H9 (cell line): ENCODE data around the gene PAQR5. TPM values are rescaled to one million over a fixed set of nuclear protein-coding genes. Genes with fewer than 3 reads are reported as not detected.

Experiments used
- DNase-seq: peaks from one replicate; pipeline ENCODE4 v3.0.0-alpha.2; 2017
- H2AFZ ChIP-seq: one replicate; pipeline ENCODE4 v1.6.1; 2013; ENCODE audit warnings: mild to moderate bottlenecking, low read length, control low read depth, moderate library complexity
- H2AK5ac ChIP-seq: 2 replicates; pipeline ENCODE4 v1.6.1; 2013; ENCODE audit warnings: low read length, control low read depth, mixed read lengths; ENCODE audit not compliant: insufficient read length
- H2BK120ac ChIP-seq: one replicate; pipeline ENCODE4 v1.6.1; 2013; ENCODE audit warnings: low read depth, mild to moderate bottlenecking, low read length, control low read depth, inconsistent platforms; ENCODE audit not compliant: poor library complexity, severe bottlenecking
- H2BK12ac ChIP-seq: 2 replicates; pipeline ENCODE4 v1.6.1; 2013; ENCODE audit warnings: low read length, control low read depth, mixed read lengths, low read depth; ENCODE audit not compliant: insufficient read length
- H2BK15ac ChIP-seq: 2 replicates; pipeline ENCODE4 v1.6.1; 2013; ENCODE audit warnings: low read depth, low read length, control low read depth
- H2BK20ac ChIP-seq: one replicate; pipeline ENCODE4 v1.6.1; 2013; ENCODE audit warnings: low read depth, mild to moderate bottlenecking, low read length, control low read depth, inconsistent platforms; ENCODE audit not compliant: poor library complexity, severe bottlenecking
- H2BK5ac ChIP-seq: 2 replicates; pipeline ENCODE4 v1.6.1; 2013; ENCODE audit warnings: low read length, control low read depth, mixed read lengths; ENCODE audit not compliant: insufficient read length
- H3K14ac ChIP-seq: 2 replicates; pipeline ENCODE4 v1.6.1; 2013; ENCODE audit warnings: low read length, control low read depth; ENCODE audit not compliant: insufficient read depth
- H3K18ac ChIP-seq: 2 replicates; pipeline ENCODE4 v1.6.1; 2013; ENCODE audit warnings: low read depth, mild to moderate bottlenecking, mixed read lengths, low read length, control low read depth; ENCODE audit not compliant: insufficient read length
- H3K23ac ChIP-seq: 2 replicates; pipeline ENCODE4 v1.6.1; 2013; ENCODE audit warnings: low read length, control low read depth, mixed read lengths, low read depth; ENCODE audit not compliant: insufficient read length
- H3K23me2 ChIP-seq: 2 replicates; pipeline ENCODE4 v1.6.1; 2013; ENCODE audit warnings: low read depth, mild to moderate bottlenecking, mixed read lengths, low read length, control low read depth; ENCODE audit not compliant: insufficient read length, poor library complexity, severe bottlenecking
- H3K27ac ChIP-seq: 2 replicates; pipeline ENCODE4 v1.5.1; 2013; ENCODE audit warnings: low read length, control low read depth, mixed read lengths, low read depth; ENCODE audit not compliant: insufficient read length
- H3K27me3 ChIP-seq: 2 replicates; pipeline ENCODE4 v1.6.1; 2013; ENCODE audit warnings: low read length, control low read depth, inconsistent platforms; ENCODE audit not compliant: insufficient read depth
- H3K4ac ChIP-seq: 2 replicates; pipeline ENCODE4 v1.6.1; 2013; ENCODE audit warnings: low read depth, mild to moderate bottlenecking, control low read depth, inconsistent platforms, low read length, moderate library complexity
- H3K4me1 ChIP-seq: 2 replicates; pipeline ENCODE4 v1.6.1; 2013; ENCODE audit warnings: low read length, control low read depth, inconsistent platforms; ENCODE audit not compliant: insufficient read depth
- H3K4me2 ChIP-seq: 2 replicates; pipeline ENCODE4 v1.6.1; 2013; ENCODE audit warnings: low read length, control low read depth, mixed read lengths; ENCODE audit not compliant: insufficient read length, insufficient read depth
- H3K56ac ChIP-seq: 2 replicates; pipeline ENCODE4 v1.6.1; 2013; ENCODE audit warnings: low read depth, mild to moderate bottlenecking, mixed read lengths, low read length, control low read depth; ENCODE audit not compliant: insufficient read length
- H3K79me1 ChIP-seq: 2 replicates; pipeline ENCODE4 v1.6.1; 2013; ENCODE audit warnings: low read depth, mild to moderate bottlenecking, moderate library complexity, low read length, control low read depth, inconsistent platforms; ENCODE audit not compliant: insufficient read depth, poor library complexity, severe bottlenecking
- H3K79me2 ChIP-seq: 2 replicates; pipeline ENCODE4 v1.6.1; 2013; ENCODE audit warnings: low read length, control low read depth, inconsistent platforms; ENCODE audit not compliant: insufficient read depth
- H3K9ac ChIP-seq: 2 replicates; pipeline ENCODE4 v1.6.1; 2013; ENCODE audit warnings: low read length, control low read depth, mixed read lengths; ENCODE audit not compliant: insufficient read length; ENCODE audit errors: extremely low read depth
- H3K9me3 ChIP-seq: one replicate; pipeline ENCODE4 v1.6.1; 2013; ENCODE audit warnings: low read depth, low read length, inconsistent platforms; ENCODE audit not compliant: control insufficient read depth
- H3T11ph ChIP-seq: one replicate; pipeline ENCODE4 v1.6.1; 2013; ENCODE audit warnings: mild to moderate bottlenecking, low read length, control low read depth, inconsistent platforms
- H4K20me1 ChIP-seq: one replicate; pipeline ENCODE4 v1.6.1; 2013; ENCODE audit not compliant: control insufficient read depth, insufficient read length, insufficient read depth
- H4K5ac ChIP-seq: 2 replicates; pipeline ENCODE4 v1.6.1; 2013; ENCODE audit warnings: low read depth, mild to moderate bottlenecking, mixed read lengths, low read length, control low read depth; ENCODE audit not compliant: insufficient read length
- H4K8ac ChIP-seq: replicated peaks from 2 replicates; pipeline ENCODE4 v1.6.1; 2013; ENCODE audit warnings: low read length, control low read depth, mixed read lengths, low read depth; ENCODE audit not compliant: insufficient read length
- H4K91ac ChIP-seq: 2 replicates; pipeline ENCODE4 v1.6.1; 2013; ENCODE audit warnings: low read depth, mild to moderate bottlenecking, moderate library complexity, mixed read lengths, low read length, control low read depth; ENCODE audit not compliant: insufficient read length
- H3K27ac Mint-ChIP-seq, 3 experiments: 2 replicates in 2 of 3; 3 replicates in 1 of 3; pipeline ENCODE4 v1.8.0; 2020 to 2021; ENCODE audit warnings: mixed read lengths in 3 of 3, mild to moderate bottlenecking in 1 of 3, moderate library complexity in 1 of 3
- H3K27me3 Mint-ChIP-seq: 2 replicates; pipeline ENCODE4 v1.8.0; 2021; ENCODE audit warnings: low read depth, mild to moderate bottlenecking, moderate library complexity, mixed read lengths
- H3K36me3 Mint-ChIP-seq, 3 experiments: 2 replicates in 2 of 3; 3 replicates in 1 of 3; pipeline ENCODE4 v1.8.0; 2020 to 2021; ENCODE audit warnings: low read depth in 3 of 3, mixed read lengths in 3 of 3; ENCODE audit not compliant: insufficient read depth in 1 of 3
- H3K4me1 Mint-ChIP-seq, 2 experiments: 2 replicates each; pipeline ENCODE4 v1.8.0; 2020; ENCODE audit warnings: mixed read lengths in 2 of 2
- H3K4me3 Mint-ChIP-seq, 2 experiments: 2 replicates in 1 of 2; 3 replicates in 1 of 2; pipeline ENCODE4 v1.8.0; 2020 to 2021; ENCODE audit warnings: mild to moderate bottlenecking in 2 of 2, mixed read lengths in 2 of 2, moderate library complexity in 1 of 2
- H3K9me3 Mint-ChIP-seq, 2 experiments: 2 replicates in 1 of 2; 3 replicates in 1 of 2; pipeline ENCODE4 v1.8.0; 2020; ENCODE audit warnings: mild to moderate bottlenecking in 2 of 2, mixed read lengths in 2 of 2, moderate library complexity in 1 of 2
- CTCF ChIP-seq: fragments of 200-600 bp; sonication (generic); conservative IDR thresholded peaks from 3 replicates; pipeline ENCODE4 v1.8.0; 2021; ENCODE audit warnings: antibody characterized with exemption, mild to moderate bottlenecking
- WGBS: extraction: QIAGEN DNeasy Blood & Tissue Kit; methylation state at CpG from one replicate; pipeline ENCODE4 v1.1.7; 2013; ENCODE audit warnings: missing lambda C conversion rate, low lambda C conversion rate, mixed read lengths; ENCODE audit not compliant: insufficient read length; ENCODE audit errors: extremely low coverage; 5-methylcytosine and 5-hydroxymethylcytosine counted together
- total RNA-seq: library from RNA; stranded (reverse); gene quantifications from 2 replicates; pipeline ENCODE4 v1.2.1, GENCODE V29; 2021

PAQR5 gene
- total RNA-seq, 1 experiment from 2014 or later: 1.6 TPM

- H3K27ac ChIP-seq: no peak overlapping the region
- H3K4me1 Mint-ChIP-seq: peaks cover 20 to 27% of the 10 kb centered on the region in 2 experiments
- no peak overlapping the region for H2BK12ac ChIP-seq
- H3K79me1 ChIP-seq: no peaks in the 10 kb centered on the region
- H3K27ac Mint-ChIP-seq: no peak overlapping the region
- H3T11ph ChIP-seq: no peak overlapping the region
- H3K4me3 Mint-ChIP-seq: no peak overlapping the region
- H3K79me2 ChIP-seq: no peaks in the 10 kb centered on the region
- no peak overlapping the region for H3K23ac ChIP-seq
- H3K18ac ChIP-seq: no peak overlapping the region
- no peak overlapping the region for H2BK5ac ChIP-seq
- no peak overlapping the region for H3K9ac ChIP-seq
- no peak overlapping the region for H2BK120ac ChIP-seq
- H4K5ac ChIP-seq: no peak overlapping the region
- H2BK20ac ChIP-seq: no peak overlapping the region
- H4K8ac ChIP-seq: no peak overlapping the region
- H3K9me3 ChIP-seq: no peaks in the 10 kb centered on the region
- no CpG with 5 or more reads among the region's 4 CpGs for WGBS
- H3K9me3 Mint-ChIP-seq: no peaks in the 10 kb centered on the region
- no peaks in the 10 kb centered on the region for H4K20me1 ChIP-seq
- H3K36me3 Mint-ChIP-seq: no peaks in the 10 kb centered on the region
- no peaks in the 10 kb centered on the region for H3K23me2 ChIP-seq
- H3K4me2 ChIP-seq: no peak overlapping the region
- TF ChIP-seq CTCF: no peak
- no peak overlapping the region for H3K14ac ChIP-seq
- H3K27me3 Mint-ChIP-seq: peaks cover 13% of the 10 kb centered on the region
- no peak for DNase-seq
- H3K4ac ChIP-seq: no peak overlapping the region
- H3K56ac ChIP-seq: no peak overlapping the region
- no peak overlapping the region for H2AFZ ChIP-seq
- H3K4me1 ChIP-seq: peaks cover 3% of the 10 kb centered on the region; the same call in 1 of the 2 replicates
- no peak overlapping the region for H4K91ac ChIP-seq
- H2BK15ac ChIP-seq: no peak overlapping the region
- no peaks in the 10 kb centered on the region for H3K27me3 ChIP-seq
- no peak overlapping the region for H2AK5ac ChIP-seq
These were observed 93.6 kb downstream of the PAQR5 start for GRCh38 chr15:69392352-69392751.
